Nephron (organoid): Measurements from ENCODE around the gene PLCB4.

Experiments used
- H3K27ac Mint-ChIP-seq, 3 experiments: 2 replicates each; pipeline ENCODE4 v1.8.0; 2020; ENCODE audit warnings: mixed read lengths in 3 of 3, mild to moderate bottlenecking in 2 of 3, moderate library complexity in 1 of 3
- H3K27me3 Mint-ChIP-seq: 2 replicates; pipeline ENCODE4 v1.8.0; 2021; ENCODE audit warnings: low read depth, mild to moderate bottlenecking, moderate library complexity, mixed read lengths
- H3K36me3 Mint-ChIP-seq: 2 replicates; pipeline ENCODE4 v1.8.0; 2020; ENCODE audit warnings: low read depth, mixed read lengths
- H3K4me1 Mint-ChIP-seq: 2 replicates; pipeline ENCODE4 v1.8.0; 2020; ENCODE audit warnings: mixed read lengths
- H3K4me3 Mint-ChIP-seq, 3 experiments: 2 replicates each; pipeline ENCODE4 v1.8.0; 2020; ENCODE audit warnings: mild to moderate bottlenecking in 3 of 3, mixed read lengths in 3 of 3, moderate library complexity in 2 of 3
- H3K9me3 Mint-ChIP-seq: 2 replicates; pipeline ENCODE4 v1.8.0; 2020; ENCODE audit warnings: mixed read lengths
- TF ChIP-seq, protein P1 (sequence below), 3 experiments: fragments of 200-600 bp; sonication (generic); IDR thresholded peaks; one replicate each; pipeline ENCODE4 v1.5.0; 2021; ENCODE audit warnings: antibody characterized with exemption in 3 of 3; ENCODE audit not compliant: unreplicated experiment in 3 of 3

The PLCB4 gene

DNA sequence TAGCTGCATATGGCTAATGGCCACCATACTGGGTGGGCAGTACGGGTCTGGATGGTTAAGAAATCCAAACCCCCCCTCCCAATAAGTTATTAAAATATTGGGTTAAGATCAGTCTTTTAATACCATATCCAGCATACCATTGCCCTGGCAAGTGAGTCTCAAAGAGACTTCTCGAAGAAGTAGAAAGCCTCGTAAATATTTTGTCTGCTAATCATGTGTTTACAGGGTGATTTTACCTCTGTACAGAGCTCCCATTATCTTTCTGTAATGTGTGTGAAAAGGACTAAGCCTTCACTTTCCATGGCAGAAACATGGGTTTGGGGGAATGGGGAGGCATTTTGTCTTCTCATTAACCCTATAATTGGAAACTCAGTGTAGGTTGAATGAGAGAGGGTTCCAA, 270.8 kb downstream of the PLCB4 start:
- Mint-ChIP-seq H3K9me3 (no peaks in the 10 kb centered on the region), H3K4me3 (no peak overlapping the region), H3K36me3 (peaks cover 3% of the 10 kb centered on the region), H3K27ac (no peak overlapping the region), H3K27me3 (no peaks in the 10 kb centered on the region), H3K4me1 (peaks cover 21% of the 10 kb centered on the region)
- TF ChIP-seq, protein P1, sequence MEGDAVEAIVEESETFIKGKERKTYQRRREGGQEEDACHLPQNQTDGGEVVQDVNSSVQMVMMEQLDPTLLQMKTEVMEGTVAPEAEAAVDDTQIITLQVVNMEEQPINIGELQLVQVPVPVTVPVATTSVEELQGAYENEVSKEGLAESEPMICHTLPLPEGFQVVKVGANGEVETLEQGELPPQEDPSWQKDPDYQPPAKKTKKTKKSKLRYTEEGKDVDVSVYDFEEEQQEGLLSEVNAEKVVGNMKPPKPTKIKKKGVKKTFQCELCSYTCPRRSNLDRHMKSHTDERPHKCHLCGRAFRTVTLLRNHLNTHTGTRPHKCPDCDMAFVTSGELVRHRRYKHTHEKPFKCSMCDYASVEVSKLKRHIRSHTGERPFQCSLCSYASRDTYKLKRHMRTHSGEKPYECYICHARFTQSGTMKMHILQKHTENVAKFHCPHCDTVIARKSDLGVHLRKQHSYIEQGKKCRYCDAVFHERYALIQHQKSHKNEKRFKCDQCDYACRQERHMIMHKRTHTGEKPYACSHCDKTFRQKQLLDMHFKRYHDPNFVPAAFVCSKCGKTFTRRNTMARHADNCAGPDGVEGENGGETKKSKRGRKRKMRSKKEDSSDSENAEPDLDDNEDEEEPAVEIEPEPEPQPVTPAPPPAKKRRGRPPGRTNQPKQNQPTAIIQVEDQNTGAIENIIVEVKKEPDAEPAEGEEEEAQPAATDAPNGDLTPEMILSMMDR (IDR thresholded peaks at IDR 0.05; ENCODE audit: unreplicated experiment in 3 of 3), result no peak

DNA sequence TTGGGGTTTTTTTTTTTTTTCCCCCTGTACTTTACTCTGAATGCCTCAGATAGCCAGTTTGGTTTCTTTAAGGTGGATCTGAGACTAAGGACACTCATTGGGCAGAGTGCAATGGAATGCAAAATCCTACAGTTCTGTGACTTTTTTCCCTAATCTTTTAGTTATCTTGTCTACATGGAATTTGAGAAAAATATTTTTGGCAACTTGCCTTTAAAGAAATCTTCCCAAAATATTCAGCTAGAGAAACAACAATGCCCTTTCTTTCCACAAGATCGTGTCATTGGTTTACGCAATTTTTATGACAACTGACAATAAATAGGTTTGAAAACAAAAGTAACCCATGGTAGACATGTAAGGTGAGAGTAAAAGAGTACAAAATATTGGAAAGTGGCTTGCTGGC, 273.8 kb downstream of the PLCB4 start:
- H3K27ac Mint-ChIP-seq, result peak overlapping the region in 1 of 3 experiments; percentile 37
- TF ChIP-seq, protein P1 (IDR thresholded peaks at IDR 0.05; ENCODE audit: unreplicated experiment in 3 of 3), result no peak
- H3K27me3 Mint-ChIP-seq, result no peaks in the 10 kb centered on the region
- H3K4me1 Mint-ChIP-seq, result peaks cover 29% of the 10 kb centered on the region
- peaks cover 3% of the 10 kb centered on the region for H3K36me3 Mint-ChIP-seq
- no peak overlapping the region for H3K4me3 Mint-ChIP-seq
- H3K9me3 Mint-ChIP-seq, result no peaks in the 10 kb centered on the region

GRCh38 chr20:9344083-9344920, 275.4 kb downstream of the PLCB4 start:
- Mint-ChIP-seq H3K9me3 (no peaks in the 10 kb centered on the region), H3K36me3 (peaks cover 3% of the 10 kb centered on the region), H3K27me3 (no peaks in the 10 kb centered on the region), H3K27ac (peak overlapping the region; percentile 19 to 92 (median 87)), H3K4me3 (no peak overlapping the region), H3K4me1 (peaks cover 29% of the 10 kb centered on the region)
- TF ChIP-seq, protein P1 (IDR thresholded peaks at IDR 0.05; ENCODE audit: unreplicated experiment in 3 of 3), result no peak

DNA sequence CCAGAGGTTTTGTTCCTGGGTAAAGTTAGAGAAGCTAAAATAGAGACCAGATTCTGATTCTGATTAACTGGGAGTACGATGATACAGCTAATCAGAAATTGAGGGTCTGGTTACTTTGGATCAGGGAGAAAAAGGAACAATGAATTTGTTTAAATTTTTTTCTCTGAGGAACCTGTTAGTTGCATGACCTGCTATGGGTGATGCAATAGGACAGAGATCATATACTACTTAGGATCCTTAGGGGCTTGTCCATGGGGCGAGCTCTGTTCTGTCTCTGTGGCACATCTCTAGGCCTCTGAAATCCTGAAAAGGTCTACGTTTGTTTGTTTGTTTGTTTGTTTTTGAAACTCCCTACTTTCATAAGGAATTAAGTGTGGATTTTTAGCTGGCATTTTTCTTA, 279.4 kb downstream of the PLCB4 start:
- Mint-ChIP-seq H3K9me3 (no peaks in the 10 kb centered on the region), H3K4me3 (no peak overlapping the region), H3K27me3 (no peaks in the 10 kb centered on the region), H3K27ac (peak overlapping the region in 1 of 3 experiments; percentile 71), H3K36me3 (no peaks in the 10 kb centered on the region), H3K4me1 (peaks cover 20% of the 10 kb centered on the region)
- TF ChIP-seq, protein P1 (IDR thresholded peaks at IDR 0.05; ENCODE audit: unreplicated experiment in 3 of 3), result no peak

DNA sequence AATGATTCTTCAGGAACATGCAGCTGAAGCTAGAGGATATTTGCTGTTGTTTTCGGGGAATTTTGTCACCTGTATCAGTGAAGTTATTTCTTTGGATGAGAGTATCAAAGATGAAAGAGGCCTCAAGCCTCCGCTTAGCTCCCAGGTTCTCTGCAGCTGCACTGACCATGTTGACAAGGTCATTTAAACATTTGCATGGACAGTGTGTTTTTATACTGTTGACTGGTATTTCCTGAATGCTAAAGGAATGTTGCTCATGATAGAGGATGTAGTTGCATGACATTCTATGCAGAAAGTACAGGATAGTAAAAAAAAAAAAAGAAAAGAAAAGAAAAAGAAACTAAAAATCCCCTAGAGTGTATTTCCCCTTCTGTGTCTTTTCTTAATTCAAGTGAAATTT, 279.9 kb downstream of the PLCB4 start:
- Mint-ChIP-seq H3K36me3 (no peaks in the 10 kb centered on the region), H3K27ac (peak overlapping the region in 1 of 3 experiments; percentile 71), H3K4me1 (peaks cover 21% of the 10 kb centered on the region), H3K4me3 (no peak overlapping the region), H3K9me3 (no peaks in the 10 kb centered on the region), H3K27me3 (no peaks in the 10 kb centered on the region)
- TF ChIP-seq, protein P1 (IDR thresholded peaks at IDR 0.05; ENCODE audit: unreplicated experiment in 3 of 3), result no peak

GRCh38 chr20:9349249-9349648, 280.4 kb downstream of the PLCB4 start:
- Mint-ChIP-seq H3K36me3 (no peaks in the 10 kb centered on the region), H3K27ac (peak overlapping the region in 1 of 3 experiments; percentile 71), H3K4me3 (no peak overlapping the region), H3K27me3 (no peaks in the 10 kb centered on the region), H3K4me1 (peaks cover 18% of the 10 kb centered on the region), H3K9me3 (no peaks in the 10 kb centered on the region)
- TF ChIP-seq, protein P1 (IDR thresholded peaks at IDR 0.05; ENCODE audit: unreplicated experiment in 3 of 3), result no peak
